NCI-H1092 treated with DMSO at 0.1 percent for 48 hours (cell line): ENCODE results near the gene PTGDR2.

ENCODE experiments used
- DNase-seq: peaks from one replicate; lab custom pipeline; 2025; lab: John Stamatoyannopoulos, UW

The PTGDR2 gene

GRCh38 chr11:60809691-60810090, 46.1 kb downstream of the PTGDR2 start:
- DNase-seq: no peak

- no peak for DNase-seq
These were observed 46.5 kb downstream of the PTGDR2 start for GRCh38 chr11:60809249-60809648.

- DNase-seq: no peak
These were observed 52.3 kb downstream of the PTGDR2 start for GRCh38 chr11:60803273-60803936.

- no peak for DNase-seq
These were observed 54.6 kb downstream of the PTGDR2 start for GRCh38 chr11:60801194-60801593.
